ENCODE measurements around the gene UPK3BL1.
"Not testable (repeated sequence)": the region's sequence is repeated elsewhere in the genome, so short reads cannot be mapped to it uniquely, and the experiment has no call there.

- TF ChIP-seq POLR2A, CTCF (IDR thresholded peaks at IDR 0.05): not testable (repeated sequence)
Measured at GRCh38 chr7:102614873-102615272, 27.7 kb downstream of the UPK3BL1 start.

All from thyroid gland (tissue), 4 donors.